HFFc6 (cell line): ENCODE measurements around the gene TDRD12. TPM values are rescaled to one million over a fixed set of nuclear protein-coding genes. Genes with fewer than 3 reads are reported as not detected.
"Not testable (repeated sequence)": the region's sequence is repeated elsewhere in the genome, so short reads cannot be mapped to it uniquely, and the experiment has no call there.

Experiments used
- DNase-seq: peaks from one replicate; pipeline ENCODE4 v3.0.0-alpha.2; 2018
- H3K27ac Mint-ChIP-seq: 2 replicates; pipeline ENCODE4 v1.8.0; 2020; ENCODE audit warnings: mild to moderate bottlenecking, mixed read lengths
- H3K27me3 Mint-ChIP-seq: 2 replicates; pipeline ENCODE4 v1.8.0; 2021; ENCODE audit warnings: mild to moderate bottlenecking, moderate library complexity, mixed read lengths; ENCODE audit not compliant: insufficient read depth
- H3K36me3 Mint-ChIP-seq: 2 replicates; pipeline ENCODE4 v1.8.0; 2021; ENCODE audit warnings: low read depth, mixed read lengths
- H3K4me1 Mint-ChIP-seq: 2 replicates; pipeline ENCODE4 v1.8.0; 2020; ENCODE audit warnings: low read depth, mixed read lengths
- H3K4me3 Mint-ChIP-seq: 2 replicates; pipeline ENCODE4 v1.8.0; 2020; ENCODE audit warnings: mild to moderate bottlenecking, moderate library complexity, mixed read lengths
- H3K9me3 Mint-ChIP-seq: 2 replicates; pipeline ENCODE4 v1.8.0; 2020; ENCODE audit warnings: mild to moderate bottlenecking, mixed read lengths
- total RNA-seq, 6 experiments: library from RNA; stranded (reverse); fragmentation: NEBNext Ultra II Directional; extraction: Animal tissue kit (Norgen Biotek cat#: 25700); gene quantifications; 2 replicates in 1 of 6; 3 replicates in 5 of 6; pipeline ENCODE4 v1.2.3, GENCODE V29; 2021
- TF ChIP-seq, protein P1 (sequence below): fragments of 200-600 bp; sonication (generic); IDR thresholded peaks from 2 replicates; pipeline ENCODE4 v1.5.0; 2021; ENCODE audit warnings: antibody characterized with exemption, mild to moderate bottlenecking

The TDRD12 gene
- total RNA-seq, 6 experiments from 2014 or later: 0.07 to 0.31 (median 0.18) TPM; not detected in 1

DNA sequence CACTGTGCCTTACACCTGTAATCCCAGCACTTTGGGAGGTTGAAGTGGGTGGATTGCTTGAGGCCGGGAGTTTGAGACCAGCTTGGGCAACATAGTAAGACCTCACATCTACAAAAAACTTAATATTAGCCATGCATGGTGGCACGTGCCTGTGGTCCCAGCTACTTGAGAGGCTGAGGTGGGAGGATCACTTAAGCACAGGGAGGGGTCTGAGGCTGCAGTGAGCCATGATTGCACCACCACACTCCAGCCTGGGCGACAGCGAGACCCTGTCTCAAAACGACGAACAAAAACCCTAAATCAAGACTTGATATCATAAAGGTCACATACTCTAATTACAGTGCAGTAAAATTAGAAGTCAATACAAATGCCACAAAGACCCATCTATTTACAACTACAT lies 132.6 kb downstream of the TDRD12 start:
- peaks cover 6% of the 10 kb centered on the region for H3K27me3 Mint-ChIP-seq
- H3K9me3 Mint-ChIP-seq: no peaks in the 10 kb centered on the region
- H3K4me3 Mint-ChIP-seq: no peak overlapping the region
- H3K36me3 Mint-ChIP-seq: no peaks in the 10 kb centered on the region; the same call in 1 of the 2 replicates
- H3K4me1 Mint-ChIP-seq: no peaks in the 10 kb centered on the region
- H3K27ac Mint-ChIP-seq: no peak overlapping the region
- TF ChIP-seq, protein P1, sequence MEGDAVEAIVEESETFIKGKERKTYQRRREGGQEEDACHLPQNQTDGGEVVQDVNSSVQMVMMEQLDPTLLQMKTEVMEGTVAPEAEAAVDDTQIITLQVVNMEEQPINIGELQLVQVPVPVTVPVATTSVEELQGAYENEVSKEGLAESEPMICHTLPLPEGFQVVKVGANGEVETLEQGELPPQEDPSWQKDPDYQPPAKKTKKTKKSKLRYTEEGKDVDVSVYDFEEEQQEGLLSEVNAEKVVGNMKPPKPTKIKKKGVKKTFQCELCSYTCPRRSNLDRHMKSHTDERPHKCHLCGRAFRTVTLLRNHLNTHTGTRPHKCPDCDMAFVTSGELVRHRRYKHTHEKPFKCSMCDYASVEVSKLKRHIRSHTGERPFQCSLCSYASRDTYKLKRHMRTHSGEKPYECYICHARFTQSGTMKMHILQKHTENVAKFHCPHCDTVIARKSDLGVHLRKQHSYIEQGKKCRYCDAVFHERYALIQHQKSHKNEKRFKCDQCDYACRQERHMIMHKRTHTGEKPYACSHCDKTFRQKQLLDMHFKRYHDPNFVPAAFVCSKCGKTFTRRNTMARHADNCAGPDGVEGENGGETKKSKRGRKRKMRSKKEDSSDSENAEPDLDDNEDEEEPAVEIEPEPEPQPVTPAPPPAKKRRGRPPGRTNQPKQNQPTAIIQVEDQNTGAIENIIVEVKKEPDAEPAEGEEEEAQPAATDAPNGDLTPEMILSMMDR: no peak
- DNase-seq: no peak

DNA sequence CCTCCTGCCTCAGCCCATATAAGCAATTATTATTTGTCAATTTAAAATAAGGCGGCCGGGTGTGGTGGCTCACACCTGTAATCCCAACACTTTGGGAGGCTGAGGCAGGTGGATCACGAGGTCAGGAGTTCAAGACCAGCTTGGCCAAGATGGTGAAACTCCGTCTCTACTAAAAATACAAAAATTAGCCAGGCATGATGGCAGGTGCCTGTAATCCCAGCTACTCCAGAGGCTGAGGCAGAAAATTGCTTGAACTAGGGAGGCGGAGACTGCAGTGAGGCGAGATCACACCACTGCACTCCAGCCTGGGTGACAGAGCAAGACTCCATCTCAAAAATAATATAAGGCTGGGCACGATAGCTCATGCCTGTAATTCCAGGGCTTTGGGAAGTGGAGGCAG lies 137.3 kb downstream of the TDRD12 start:
- H3K4me3 Mint-ChIP-seq, H3K27me3 Mint-ChIP-seq, H3K4me1 Mint-ChIP-seq, DNase-seq, H3K36me3 Mint-ChIP-seq, H3K9me3 Mint-ChIP-seq, H3K27ac Mint-ChIP-seq: not testable (repeated sequence)

DNA sequence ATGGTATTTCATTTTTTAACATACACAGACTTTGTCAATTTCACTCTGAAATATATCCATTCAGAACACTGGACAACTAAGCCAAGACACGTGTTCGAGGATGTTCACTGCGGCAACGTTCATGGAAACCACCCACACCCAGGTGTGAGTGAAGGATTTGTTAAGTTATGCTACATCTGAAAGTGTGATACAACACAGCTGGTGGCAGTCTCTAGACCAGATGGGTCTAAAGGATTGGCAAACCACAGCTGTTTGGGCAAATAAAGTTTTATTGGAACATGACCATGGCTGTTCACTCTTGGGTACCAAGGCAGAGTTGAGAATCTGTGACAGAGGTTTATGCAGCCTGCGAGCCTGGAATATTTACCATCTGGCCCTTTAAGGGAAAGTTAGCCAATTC lies 138.0 kb downstream of the TDRD12 start:
- Mint-ChIP-seq H3K4me1 (no peaks in the 10 kb centered on the region), H3K27me3 (peaks cover 8% of the 10 kb centered on the region), H3K4me3 (no peak overlapping the region), H3K36me3 (no peaks in the 10 kb centered on the region), H3K27ac (no peak overlapping the region), H3K9me3 (no peaks in the 10 kb centered on the region)
- DNase-seq: no peak
- TF ChIP-seq, protein P1: no peak

DNA sequence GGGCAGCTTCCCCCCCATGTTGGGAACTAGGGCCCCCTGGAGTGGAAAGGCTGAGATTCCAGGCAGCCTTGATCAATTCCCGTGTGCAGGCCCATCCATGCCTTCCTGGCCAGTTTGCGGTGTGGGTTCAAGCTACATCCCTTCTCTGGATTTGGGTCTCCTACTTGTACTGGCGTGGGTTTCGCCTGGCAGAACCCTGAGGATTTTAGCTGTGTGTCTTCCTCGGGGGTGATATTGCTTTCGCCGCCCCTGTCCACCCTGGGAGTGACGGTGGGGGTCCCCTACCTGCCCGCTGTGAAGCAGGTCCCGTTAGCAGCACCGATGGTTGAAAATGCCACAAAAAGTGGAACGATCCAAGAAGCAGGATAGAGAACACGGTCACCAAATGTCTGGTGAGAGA lies 138.6 kb downstream of the TDRD12 start:
- Mint-ChIP-seq H3K27ac (no peak overlapping the region), H3K4me3 (no peak overlapping the region), H3K4me1 (no peaks in the 10 kb centered on the region), H3K9me3 (no peaks in the 10 kb centered on the region), H3K36me3 (no peaks in the 10 kb centered on the region), H3K27me3 (peaks cover 8% of the 10 kb centered on the region)
- DNase-seq: no peak
- TF ChIP-seq, protein P1: no peak

DNA sequence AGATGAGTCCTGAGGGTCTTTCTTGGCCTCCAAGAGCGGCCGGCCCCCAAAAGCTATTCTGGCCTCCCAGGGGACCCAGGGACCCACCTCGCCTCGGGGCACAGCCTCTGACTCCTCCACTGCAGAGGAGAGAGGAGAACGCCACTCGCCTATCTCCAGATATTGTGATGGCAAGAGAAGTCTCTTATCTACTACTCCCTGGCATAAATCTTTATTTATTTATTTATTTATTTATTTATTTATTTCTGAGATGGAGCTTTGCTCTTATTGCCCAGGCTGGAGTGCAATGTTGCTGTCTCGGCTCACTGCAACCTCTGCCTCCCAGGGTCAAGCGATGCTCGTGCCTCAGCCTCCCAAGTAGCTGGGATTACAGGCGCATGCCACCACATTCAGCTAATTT lies 139.0 kb downstream of the TDRD12 start:
- H3K9me3 Mint-ChIP-seq: no peaks in the 10 kb centered on the region
- TF ChIP-seq, protein P1: no peak
- no peaks in the 10 kb centered on the region for H3K4me1 Mint-ChIP-seq
- H3K27me3 Mint-ChIP-seq: peaks cover 8% of the 10 kb centered on the region
- no peak overlapping the region for H3K4me3 Mint-ChIP-seq
- no peaks in the 10 kb centered on the region for H3K36me3 Mint-ChIP-seq
- H3K27ac Mint-ChIP-seq: no peak overlapping the region
- DNase-seq: no peak

DNA sequence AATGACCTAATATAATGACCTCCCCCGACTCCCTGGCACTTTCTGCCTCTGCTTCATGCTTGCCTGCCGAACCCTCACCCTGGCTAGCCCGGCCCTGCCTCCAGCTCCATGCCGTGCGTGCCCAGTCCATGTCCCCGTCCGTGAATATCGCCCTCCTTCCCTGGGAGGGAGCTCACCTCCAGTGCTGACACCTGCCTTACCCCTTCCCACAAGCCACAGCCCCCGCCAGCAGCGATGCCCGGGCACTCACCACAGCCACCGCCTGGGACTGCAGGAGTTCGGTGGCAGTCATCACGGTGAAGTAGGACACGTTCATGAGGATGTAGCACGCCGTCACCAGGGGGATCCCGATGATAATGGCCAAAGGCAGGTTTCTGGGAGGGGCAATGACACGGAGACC lies 140.0 kb downstream of the TDRD12 start:
- Mint-ChIP-seq H3K27ac (no peak overlapping the region), H3K27me3 (peaks cover 5% of the 10 kb centered on the region), H3K36me3 (no peaks in the 10 kb centered on the region), H3K9me3 (no peaks in the 10 kb centered on the region), H3K4me3 (no peak overlapping the region), H3K4me1 (no peaks in the 10 kb centered on the region)
- TF ChIP-seq, protein P1: no peak
- no peak for DNase-seq
